Cardiac fibroblast (primary cell): Measurements from ENCODE around the gene GNG12.

Source experiments
- DNase-seq, 2 donors: peaks; one replicate each; pipeline versions ENCODE4 v3.0.0 to v3.0.0-alpha.2; 2010; ENCODE audit warnings: low read depth in 2 of 2
- H3K4me3 ChIP-seq, 2 donors: replicated peaks in 1 of 2; 1 replicate in 1 of 2; 2 replicates in 1 of 2; pipeline ENCODE4 v1.5.1; 2011; ENCODE audit warnings: low read depth in 2 of 2, low read length in 2 of 2, mild to moderate bottlenecking in 2 of 2, moderate library complexity in 1 of 2
- CTCF ChIP-seq: IDR thresholded peaks from one replicate; pipeline ENCODE4 v1.5.1; 2011; ENCODE audit warnings: low read depth, mild to moderate bottlenecking, low read length, inconsistent platforms

The GNG12 gene

GRCh38 chr1:67729872-67730271 lies 103.4 kb downstream of the GNG12 start:
- no peak for TF ChIP-seq CTCF
- no peak for DNase-seq
- no peak overlapping the region for H3K4me3 ChIP-seq

GRCh38 chr1:67726224-67726623 lies 107.0 kb downstream of the GNG12 start:
- peak; percentile 33 to 86 for DNase-seq
- H3K4me3 ChIP-seq = no peak overlapping the region
- TF ChIP-seq CTCF = no peak

GRCh38 chr1:67724928-67725560 lies 108.2 kb downstream of the GNG12 start:
- peak; percentile 90 to 95 for DNase-seq
- no peak for TF ChIP-seq CTCF
- H3K4me3 ChIP-seq = no peak overlapping the region

GRCh38 chr1:67723620-67724019 lies 109.6 kb downstream of the GNG12 start:
- DNase-seq = peak; percentile 54 to 83
- no peak for TF ChIP-seq CTCF

GRCh38 chr1:67723126-67723525 lies 110.1 kb downstream of the GNG12 start:
- no peak for DNase-seq
- TF ChIP-seq CTCF = no peak
- no peak overlapping the region for H3K4me3 ChIP-seq

More at GRCh38 chr1:67723620-67724019, 109.6 kb downstream of the GNG12 start:
- H3K4me3 ChIP-seq = no peak overlapping the region

- H3K4me3 ChIP-seq = no peak overlapping the region
- DNase-seq = peak in 1 of 2 donors; percentile 44
- no peak for TF ChIP-seq CTCF
Measured at GRCh38 chr1:67722292-67722944, 110.8 kb downstream of the GNG12 start.
